NCI-H1417 treated with DMSO at 0.1 percent for 48 hours (cell line): ENCODE results near the gene WNT3A.
"Not testable (repeated sequence)": the region's sequence is repeated elsewhere in the genome, so short reads cannot be mapped to it uniquely, and the experiment has no call there.

Experiments
- DNase-seq: peaks from one replicate; lab custom pipeline; 2025; lab: John Stamatoyannopoulos, UW

The WNT3A gene

GRCh38 chr1:228006786-228007048 lies at the start of gene WNT3A:
Gene WNT3A (plus strand): TSS chr1:228006998. CDS start chr1:228007129, 131 bp downstream.
- DNase-seq: no peak

- DNase-seq: no peak
Observed at GRCh38 chr1:227958617-227959324, 48.0 kb upstream of the WNT3A start.

GRCh38 chr1:227959325-227959860 lies 47.4 kb upstream of the WNT3A start:
- no peak for DNase-seq

- DNase-seq: no peak
Observed at GRCh38 chr1:227961651-227962466, 44.9 kb upstream of the WNT3A start.

- DNase-seq: not testable (repeated sequence)
Observed at GRCh38 chr1:227966733-227967132, 40.1 kb upstream of the WNT3A start.

GRCh38 chr1:227967815-227968214 lies 39.0 kb upstream of the WNT3A start:
- not testable (repeated sequence) for DNase-seq

- DNase-seq: not testable (repeated sequence)
Observed at GRCh38 chr1:227970076-227970995, 36.5 kb upstream of the WNT3A start.

- DNase-seq: not testable (repeated sequence)
Observed at GRCh38 chr1:227971216-227971615, 35.6 kb upstream of the WNT3A start.

- DNase-seq: not testable (repeated sequence)
Observed at GRCh38 chr1:227971643-227972282, 35.0 kb upstream of the WNT3A start.

- DNase-seq: not testable (repeated sequence)
Observed at GRCh38 chr1:227972283-227972679, 34.5 kb upstream of the WNT3A start.

- DNase-seq: not testable (repeated sequence)
Observed at GRCh38 chr1:227972843-227973374, 33.9 kb upstream of the WNT3A start.

GRCh38 chr1:227973724-227974288 lies 33.0 kb upstream of the WNT3A start:
- DNase-seq: not testable (repeated sequence)

- DNase-seq: not testable (repeated sequence)
Observed at GRCh38 chr1:227975583-227976283, 31.1 kb upstream of the WNT3A start.

- no peak for DNase-seq
Observed at GRCh38 chr1:227987181-227987580, 19.6 kb upstream of the WNT3A start.

- no peak for DNase-seq
Observed at GRCh38 chr1:227994632-227995300, 12.0 kb upstream of the WNT3A start.

GRCh38 chr1:227996187-227996950 lies 10.4 kb upstream of the WNT3A start:
- no peak for DNase-seq

- no peak for DNase-seq
Observed at GRCh38 chr1:227998374-227999055, 8.3 kb upstream of the WNT3A start.
